ENCODE measurements around the gene GARS1. TPM values are rescaled to one million over a fixed set of nuclear protein-coding genes. Genes with fewer than 3 reads are reported as not detected.

Gene GARS1
- total RNA-seq, 1 experiment from 2014 or later = 274 TPM

GRCh38 chr7:30679664-30680063 lies 85.0 kb downstream of the GARS1 start:
- Histone ChIP-seq H3K79me2 (ENCODE audit: low read depth) (no peaks in the 10 kb centered on the region), H3K9me2 (ENCODE audit: insufficient read depth) (no peaks in the 10 kb centered on the region), H2AFZ (no peak overlapping the region), H3K36me3 (ENCODE audit: low read depth) (no peaks in the 10 kb centered on the region), H3F3A (ENCODE audit: insufficient read depth, low read depth) (no peaks in the 10 kb centered on the region), H3K4me3 (no peak overlapping the region), H3K4me2 (no peak overlapping the region), H3K27ac (no peak overlapping the region), H3K27me3 (ENCODE audit: insufficient read depth, low read depth) (peaks cover 89% of the 10 kb centered on the region), H3K4me1 (replicated peaks; ENCODE audit: insufficient read depth) (no peaks in the 10 kb centered on the region), H3K9me3 (ENCODE audit: insufficient read depth, low read depth) (no peaks in the 10 kb centered on the region), H4K20me1 (ENCODE audit: insufficient read depth) (peaks cover 4% of the 10 kb centered on the region; the same call in 1 of the 2 replicates)
- no TSS peak for BruUV-seq (replicated peaks)
- POLR2A ChIA-PET (ENCODE audit: unreplicated experiment) = interaction anchor here (0.6 kb wide), 1 partner anchor 13 kb away, joined by 3 read pairs; no protein-coding TSS in a partner anchor
- intact Hi-C loops (cut with micrococcal nuclease; ENCODE audit: unreplicated experiment) = no loop called here
- DNase-seq = no peak
- TF ChIP-seq EZH2 (IDR thresholded peaks at IDR 0.05; ENCODE audit: low read depth) = no peak
- TF ChIP-seq CTCF (conservative IDR thresholded peaks at IDR 0.05) = no peak
- CTCF ChIA-PET = no interaction called here

GRCh38 chr7:30681331-30681797 lies 86.7 kb downstream of the GARS1 start:
- Histone ChIP-seq H4K20me1 (ENCODE audit: insufficient read depth) (peaks cover 4% of the 10 kb centered on the region; the same call in 1 of the 2 replicates), H3K79me2 (ENCODE audit: low read depth) (no peaks in the 10 kb centered on the region), H3K9me3 (ENCODE audit: insufficient read depth, low read depth) (no peaks in the 10 kb centered on the region), H3K9me2 (ENCODE audit: insufficient read depth) (no peaks in the 10 kb centered on the region), H3K27me3 (ENCODE audit: insufficient read depth, low read depth) (peaks cover 85% of the 10 kb centered on the region), H3K27ac (no peak overlapping the region), H3K4me3 (no peak overlapping the region), H3K36me3 (ENCODE audit: low read depth) (no peaks in the 10 kb centered on the region), H3F3A (ENCODE audit: insufficient read depth, low read depth) (no peaks in the 10 kb centered on the region), H3K4me1 (replicated peaks; ENCODE audit: insufficient read depth) (no peaks in the 10 kb centered on the region), H3K4me2 (no peak overlapping the region), H2AFZ (no peak overlapping the region)
- DNase-seq = no peak
- BruUV-seq (replicated peaks) = no TSS peak
- no peak for TF ChIP-seq EZH2 (IDR thresholded peaks at IDR 0.05; ENCODE audit: low read depth)
- no peak for TF ChIP-seq CTCF (conservative IDR thresholded peaks at IDR 0.05)
- intact Hi-C loops (cut with micrococcal nuclease; ENCODE audit: unreplicated experiment) = no loop called here
- CTCF ChIA-PET = no interaction called here
- POLR2A ChIA-PET (ENCODE audit: unreplicated experiment) = no interaction called here

- H3K4me1 ChIP-seq (replicated peaks; ENCODE audit: insufficient read depth) = no peaks in the 10 kb centered on the region
- no peaks in the 10 kb centered on the region for H3F3A ChIP-seq (ENCODE audit: insufficient read depth, low read depth)
- no peak overlapping the region for H3K4me3 ChIP-seq
- CTCF ChIA-PET = no interaction called here
- H2AFZ ChIP-seq = no peak overlapping the region
- TF ChIP-seq CTCF (conservative IDR thresholded peaks at IDR 0.05) = no peak
- TF ChIP-seq EZH2 (IDR thresholded peaks at IDR 0.05; ENCODE audit: low read depth) = no peak
- H3K27ac ChIP-seq = no peak overlapping the region
- peaks cover 4% of the 10 kb centered on the region; the same call in 1 of the 2 replicates for H4K20me1 ChIP-seq (ENCODE audit: insufficient read depth)
- no peaks in the 10 kb centered on the region for H3K9me2 ChIP-seq (ENCODE audit: insufficient read depth)
- no peak for DNase-seq
- no peaks in the 10 kb centered on the region for H3K79me2 ChIP-seq (ENCODE audit: low read depth)
- peaks cover 81% of the 10 kb centered on the region for H3K27me3 ChIP-seq (ENCODE audit: insufficient read depth, low read depth)
- no peaks in the 10 kb centered on the region for H3K9me3 ChIP-seq (ENCODE audit: insufficient read depth, low read depth)
- intact Hi-C loops (cut with micrococcal nuclease; ENCODE audit: unreplicated experiment) = loop anchor here (2.0 kb wide), 1 partner anchor 59 kb away; no protein-coding TSS in a partner anchor
- no peak overlapping the region for H3K4me2 ChIP-seq
- POLR2A ChIA-PET (ENCODE audit: unreplicated experiment) = no interaction called here
- no peaks in the 10 kb centered on the region for H3K36me3 ChIP-seq (ENCODE audit: low read depth)
- no TSS peak for BruUV-seq (replicated peaks)
Measured at GRCh38 chr7:30681815-30682211, 87.1 kb downstream of the GARS1 start.
